WI38 (cell line): ENCODE measurements around the gene CLEC3B.
A peak's percentile ranks its signal among the peaks of the same experiment; 100 is the strongest.

Experiments used
- H3K4me3 ChIP-seq: 2 replicates; pipeline ENCODE4 v1.5.1; 2011; ENCODE audit warnings: low read depth, mild to moderate bottlenecking, control low read depth, low read length
- CTCF ChIP-seq: IDR thresholded peaks from 2 replicates; pipeline ENCODE4 v1.5.1; 2012; ENCODE audit warnings: low read depth, mild to moderate bottlenecking, control low read depth, low read length

The CLEC3B gene

GRCh38 chr3:45078910-45079522 lies 52.9 kb downstream of the CLEC3B start:
- peak; percentile 18; the same call in 1 of the 2 replicates for TF ChIP-seq CTCF

GRCh38 chr3:45079715-45080114 lies 53.6 kb downstream of the CLEC3B start:
- TF ChIP-seq CTCF: no peak
- H3K4me3 ChIP-seq: no peak overlapping the region

More at GRCh38 chr3:45078910-45079522, 52.9 kb downstream of the CLEC3B start:
- H3K4me3 ChIP-seq: no peak overlapping the region

- no peak for TF ChIP-seq CTCF
- H3K4me3 ChIP-seq: no peak overlapping the region
Observed at GRCh38 chr3:45080824-45081223, 54.7 kb downstream of the CLEC3B start.

- no peak overlapping the region for H3K4me3 ChIP-seq
- TF ChIP-seq CTCF: no peak
Observed at GRCh38 chr3:45081506-45082141, 55.5 kb downstream of the CLEC3B start.

GRCh38 chr3:45082142-45082538 lies 56.0 kb downstream of the CLEC3B start:
- H3K4me3 ChIP-seq: no peak overlapping the region
- TF ChIP-seq CTCF: no peak

- no peak overlapping the region for H3K4me3 ChIP-seq
Observed at GRCh38 chr3:45083023-45083422, 56.9 kb downstream of the CLEC3B start.

More at GRCh38 chr3:45083023-45083422, 56.9 kb downstream of the CLEC3B start:
- TF ChIP-seq CTCF: no peak
